ENCODE results near the gene TSPEAR. TPM values are rescaled to one million over a fixed set of nuclear protein-coding genes. Genes with fewer than 3 reads are reported as not detected.

Gene TSPEAR
- total and polyA plus RNA-seq, 2 donors from 2014 or later = 0.09 to 0.22 TPM

DNA sequence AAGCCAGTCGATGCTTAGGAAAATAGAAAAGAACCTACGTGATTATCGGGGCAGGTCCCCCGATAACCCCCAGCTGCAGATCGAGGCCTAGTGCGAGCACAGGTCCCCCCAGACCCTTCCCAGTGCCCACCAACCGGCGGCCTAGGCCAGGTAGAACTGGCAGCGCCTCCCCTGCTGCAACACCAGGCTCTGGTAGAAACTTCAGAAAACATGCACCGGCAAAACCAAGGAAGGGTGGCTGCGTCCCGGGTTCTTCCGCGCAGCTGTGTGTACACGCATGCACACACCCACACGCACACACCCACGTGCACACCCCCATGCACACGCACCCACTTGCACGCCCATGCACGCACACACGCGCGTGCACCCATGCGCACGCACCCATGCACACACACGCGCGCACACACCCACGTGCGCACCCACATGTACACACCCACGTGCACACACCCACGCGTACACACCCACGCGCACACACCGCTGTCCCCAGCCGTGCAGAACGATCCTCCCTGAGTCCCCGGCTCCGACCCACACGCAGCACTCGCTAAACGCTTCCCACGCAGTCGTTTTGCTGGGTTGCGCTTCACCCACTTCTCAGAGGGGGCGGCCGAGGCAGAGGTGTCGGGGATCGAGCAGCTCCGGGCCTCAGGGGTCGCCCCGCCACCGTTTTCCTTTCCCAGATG, 5.2 kb downstream of the TSPEAR start:
- DNase-seq = peak in 1 of 5 donors; percentile 41
- no peaks in the 10 kb centered on the region for H3K4me1 ChIP-seq (ENCODE audit: control insufficient read depth in 2 of 3, insufficient read depth in 2 of 3, low read depth in 1 of 3, low read length in 3 of 3)
- H3K27ac ChIP-seq (ENCODE audit: low read depth in 2 of 2, low read length in 2 of 2) = no peak overlapping the region
- peaks cover 33% of the 10 kb centered on the region for H3K27me3 ChIP-seq (ENCODE audit: control insufficient read depth, insufficient read depth, low read length)
- intact Hi-C loops (cut with DNase I) = no loop called here
- no peak for FAIRE-seq
- TF ChIP-seq, protein P1, sequence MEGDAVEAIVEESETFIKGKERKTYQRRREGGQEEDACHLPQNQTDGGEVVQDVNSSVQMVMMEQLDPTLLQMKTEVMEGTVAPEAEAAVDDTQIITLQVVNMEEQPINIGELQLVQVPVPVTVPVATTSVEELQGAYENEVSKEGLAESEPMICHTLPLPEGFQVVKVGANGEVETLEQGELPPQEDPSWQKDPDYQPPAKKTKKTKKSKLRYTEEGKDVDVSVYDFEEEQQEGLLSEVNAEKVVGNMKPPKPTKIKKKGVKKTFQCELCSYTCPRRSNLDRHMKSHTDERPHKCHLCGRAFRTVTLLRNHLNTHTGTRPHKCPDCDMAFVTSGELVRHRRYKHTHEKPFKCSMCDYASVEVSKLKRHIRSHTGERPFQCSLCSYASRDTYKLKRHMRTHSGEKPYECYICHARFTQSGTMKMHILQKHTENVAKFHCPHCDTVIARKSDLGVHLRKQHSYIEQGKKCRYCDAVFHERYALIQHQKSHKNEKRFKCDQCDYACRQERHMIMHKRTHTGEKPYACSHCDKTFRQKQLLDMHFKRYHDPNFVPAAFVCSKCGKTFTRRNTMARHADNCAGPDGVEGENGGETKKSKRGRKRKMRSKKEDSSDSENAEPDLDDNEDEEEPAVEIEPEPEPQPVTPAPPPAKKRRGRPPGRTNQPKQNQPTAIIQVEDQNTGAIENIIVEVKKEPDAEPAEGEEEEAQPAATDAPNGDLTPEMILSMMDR (IDR thresholded peaks at IDR 0.05; ENCODE audit: borderline replicate concordance, extremely low read depth, insufficient read depth) = no peak
- no peak overlapping the region for H3K4me3 ChIP-seq (ENCODE audit: low read length in 3 of 3)
- H3K9me3 ChIP-seq (ENCODE audit: control insufficient read depth in 2 of 3, insufficient read depth in 1 of 3, low read length in 3 of 3) = no peaks in the 10 kb centered on the region
- H3K36me3 ChIP-seq (ENCODE audit: control insufficient read depth in 2 of 3, insufficient read depth in 3 of 3, low read length in 3 of 3) = no peaks in the 10 kb centered on the region
- no peak overlapping the region for H3K9ac ChIP-seq (ENCODE audit: low read length in 3 of 3)

DNA sequence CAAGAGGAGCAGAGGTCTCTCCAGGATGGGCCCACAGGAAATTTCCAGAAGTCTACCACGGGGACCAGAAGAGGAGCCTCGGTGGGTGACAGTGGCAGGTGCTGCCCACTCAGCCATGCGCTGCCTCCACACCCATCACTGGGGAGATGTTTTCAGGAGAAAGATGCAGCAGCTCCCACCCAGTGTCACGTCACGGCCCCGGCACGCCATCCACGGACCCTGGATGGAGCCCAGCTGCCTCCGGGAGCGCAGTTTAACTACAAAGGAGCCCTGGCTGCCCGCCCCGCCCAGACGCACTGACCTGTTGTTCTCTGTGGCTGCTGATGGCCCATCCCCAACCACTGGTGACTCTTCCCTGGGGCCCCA, 6.8 kb downstream of the TSPEAR start:
- H3K27ac ChIP-seq (ENCODE audit: low read depth in 2 of 2, low read length in 2 of 2) = no peak overlapping the region
- H3K27me3 ChIP-seq (ENCODE audit: control insufficient read depth, insufficient read depth, low read length) = peaks cover 22% of the 10 kb centered on the region
- no peaks in the 10 kb centered on the region for H3K36me3 ChIP-seq (ENCODE audit: control insufficient read depth in 2 of 3, insufficient read depth in 3 of 3, low read length in 3 of 3)
- no peak overlapping the region for H3K9ac ChIP-seq (ENCODE audit: low read length in 3 of 3)
- H3K9me3 ChIP-seq (ENCODE audit: control insufficient read depth in 2 of 3, insufficient read depth in 1 of 3, low read length in 3 of 3) = no peaks in the 10 kb centered on the region
- intact Hi-C loops (cut with DNase I) = no loop called here
- TF ChIP-seq, protein P1 (IDR thresholded peaks at IDR 0.05; ENCODE audit: borderline replicate concordance, extremely low read depth, insufficient read depth) = no peak
- H3K4me3 ChIP-seq (ENCODE audit: low read length in 3 of 3) = no peak overlapping the region
- H3K4me1 ChIP-seq (ENCODE audit: control insufficient read depth in 2 of 3, insufficient read depth in 2 of 3, low read depth in 1 of 3, low read length in 3 of 3) = no peaks in the 10 kb centered on the region
- FAIRE-seq (no peak), DNase-seq (no peak)

DNA sequence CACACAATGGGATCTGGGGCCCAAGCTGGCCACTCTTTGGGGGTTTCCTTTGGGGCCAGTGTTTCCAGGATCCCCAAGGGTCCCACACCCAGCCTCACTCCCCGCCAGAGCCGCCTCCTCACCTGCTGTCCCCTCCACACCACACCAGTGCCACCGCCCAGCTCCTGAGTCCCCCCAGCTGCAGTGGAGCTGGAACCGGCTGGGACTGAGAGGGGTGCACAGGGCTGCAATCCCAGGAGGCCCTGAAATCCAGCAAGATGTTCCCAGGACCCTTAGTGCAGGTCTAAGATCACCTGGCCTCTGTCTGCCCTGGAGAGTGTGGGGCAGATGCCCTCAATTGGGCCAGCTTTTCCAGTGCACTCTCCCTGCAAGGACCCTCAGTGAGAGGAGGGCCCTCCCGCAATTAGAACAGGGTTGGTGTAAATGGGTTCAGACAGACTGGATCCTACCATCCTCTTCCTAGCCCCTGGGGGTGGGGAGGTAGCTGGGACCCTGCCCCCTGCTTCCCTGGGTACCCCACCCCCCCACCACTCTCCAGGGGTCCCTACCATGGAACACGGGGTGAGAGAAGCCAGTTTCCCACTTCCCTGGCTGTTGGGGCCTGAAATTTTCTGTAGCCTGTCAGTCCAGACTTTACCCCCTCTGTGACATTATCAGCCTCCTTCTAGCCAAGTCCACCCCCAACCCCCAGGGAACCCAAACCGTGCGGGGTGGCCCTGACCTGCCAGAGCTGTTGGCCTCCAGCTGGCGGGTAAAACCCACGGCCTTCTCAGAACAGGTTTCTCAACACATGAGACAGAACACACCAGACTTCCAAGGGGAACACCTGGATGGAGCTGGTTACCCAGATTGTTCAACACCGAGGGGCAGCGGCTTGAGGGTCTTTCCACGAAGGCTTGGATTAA, 7.4 kb downstream of the TSPEAR start:
- no peaks in the 10 kb centered on the region for H3K9me3 ChIP-seq (ENCODE audit: control insufficient read depth in 2 of 3, insufficient read depth in 1 of 3, low read length in 3 of 3)
- no peaks in the 10 kb centered on the region for H3K4me1 ChIP-seq (ENCODE audit: control insufficient read depth in 2 of 3, insufficient read depth in 2 of 3, low read depth in 1 of 3, low read length in 3 of 3)
- H3K27ac ChIP-seq (ENCODE audit: low read depth in 2 of 2, low read length in 2 of 2) = no peak overlapping the region
- TF ChIP-seq, protein P1 (IDR thresholded peaks at IDR 0.05; ENCODE audit: borderline replicate concordance, extremely low read depth, insufficient read depth) = no peak
- DNase-seq (peak in 1 of 5 donors; percentile 51), FAIRE-seq (no peak)
- no peaks in the 10 kb centered on the region for H3K36me3 ChIP-seq (ENCODE audit: control insufficient read depth in 2 of 3, insufficient read depth in 3 of 3, low read length in 3 of 3)
- H3K9ac ChIP-seq (ENCODE audit: low read length in 3 of 3) = no peak overlapping the region
- intact Hi-C loops (cut with DNase I) = no loop called here
- no peak overlapping the region for H3K4me3 ChIP-seq (ENCODE audit: low read length in 3 of 3)
- peaks cover 18% of the 10 kb centered on the region for H3K27me3 ChIP-seq (ENCODE audit: control insufficient read depth, insufficient read depth, low read length)

Measured in kidney (tissue), 14 donors.